ENCODE measurements around the gene BDH1. TPM values are rescaled to one million over a fixed set of nuclear protein-coding genes. Genes with fewer than 3 reads are reported as not detected.
"Not testable (repeated sequence)": the region's sequence is repeated elsewhere in the genome, so short reads cannot be mapped to it uniquely, and the experiment has no call there.

BDH1 gene
- total RNA-seq, 1 donor: 5.2 TPM

- TF ChIP-seq CTCF (IDR thresholded peaks at IDR 0.05; ENCODE audit: insufficient read depth, low read depth, low read length): no peak
- no peak overlapping the region for H3K4me3 ChIP-seq (ENCODE audit: low read depth, low read length)
- no peak for DNase-seq (ENCODE audit: low read depth)
Measured at GRCh38 chr3:197482001-197482400, 73.8 kb downstream of the BDH1 start.

- no peak overlapping the region for H3K4me3 ChIP-seq (ENCODE audit: low read depth, low read length)
- DNase-seq (ENCODE audit: low read depth): no peak
- no peak for TF ChIP-seq CTCF (IDR thresholded peaks at IDR 0.05; ENCODE audit: insufficient read depth, low read depth, low read length)
Measured at GRCh38 chr3:197480320-197480719, 75.4 kb downstream of the BDH1 start.

GRCh38 chr3:197478746-197479668 is 76.8 kb downstream of the BDH1 start:
- no peak overlapping the region for H3K4me3 ChIP-seq (ENCODE audit: low read depth, low read length)
- no peak for TF ChIP-seq CTCF (IDR thresholded peaks at IDR 0.05; ENCODE audit: insufficient read depth, low read depth, low read length)
- no peak for DNase-seq (ENCODE audit: low read depth)

GRCh38 chr3:197477816-197478215 is 78.0 kb downstream of the BDH1 start:
- H3K4me3 ChIP-seq (ENCODE audit: low read depth, low read length); DNase-seq (ENCODE audit: low read depth): not testable (repeated sequence)

GRCh38 chr3:197475997-197476525 is 79.7 kb downstream of the BDH1 start:
- no peak for DNase-seq (ENCODE audit: low read depth)
- no peak overlapping the region for H3K4me3 ChIP-seq (ENCODE audit: low read depth, low read length)
- TF ChIP-seq CTCF (IDR thresholded peaks at IDR 0.05; ENCODE audit: insufficient read depth, low read depth, low read length): no peak

- no peak for TF ChIP-seq CTCF (IDR thresholded peaks at IDR 0.05; ENCODE audit: insufficient read depth, low read depth, low read length)
- H3K4me3 ChIP-seq (ENCODE audit: low read depth, low read length): no peak overlapping the region
- DNase-seq (ENCODE audit: low read depth): no peak
Measured at GRCh38 chr3:197475514-197475913, 80.3 kb downstream of the BDH1 start.

GRCh38 chr3:197472151-197472550 is 83.6 kb downstream of the BDH1 start:
- no peak for TF ChIP-seq CTCF (IDR thresholded peaks at IDR 0.05; ENCODE audit: insufficient read depth, low read depth, low read length)
- H3K4me3 ChIP-seq (ENCODE audit: low read depth, low read length): no peak overlapping the region
- no peak for DNase-seq (ENCODE audit: low read depth)
